ENCODE measurements around the gene ALDH5A1. TPM values are rescaled to one million over a fixed set of nuclear protein-coding genes. Genes with fewer than 3 reads are reported as not detected.

The ALDH5A1 gene
- total RNA-seq, 1 experiment from 2014 or later: 23.2 TPM

DNA sequence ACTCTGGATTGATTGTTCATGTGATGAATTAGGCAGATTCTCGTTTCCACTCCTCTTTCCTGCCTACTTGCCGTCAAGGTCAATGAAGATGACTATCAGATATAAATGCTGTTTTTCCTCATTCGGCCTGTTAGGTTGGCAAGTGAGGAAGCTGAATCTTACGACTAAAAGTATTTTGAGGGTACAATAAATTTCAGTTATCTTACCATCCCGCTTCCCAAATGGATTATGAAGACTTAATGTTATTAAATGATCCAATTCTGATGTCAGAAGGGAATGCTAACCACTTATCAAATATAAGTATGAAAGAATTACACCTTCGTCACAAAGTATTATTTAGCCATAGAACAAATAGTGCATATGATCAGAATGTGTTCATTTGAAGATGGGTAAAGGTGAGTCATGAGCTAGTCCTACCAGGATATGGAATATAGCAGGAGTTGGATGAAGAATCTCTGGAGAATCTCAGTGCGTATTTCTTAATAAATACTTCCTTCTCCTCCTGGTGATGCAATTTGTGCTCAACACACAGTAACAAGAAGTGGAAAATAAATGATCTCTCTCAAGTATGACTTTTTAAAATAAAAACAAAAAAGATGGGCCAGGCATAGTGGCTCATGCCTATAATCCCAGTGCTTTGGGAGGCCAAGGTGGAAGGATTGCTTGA is 10.0 kb upstream of the ALDH5A1 start:
- H3K27ac Mint-ChIP-seq (ENCODE audit: unreplicated experiment): no peak overlapping the region

DNA sequence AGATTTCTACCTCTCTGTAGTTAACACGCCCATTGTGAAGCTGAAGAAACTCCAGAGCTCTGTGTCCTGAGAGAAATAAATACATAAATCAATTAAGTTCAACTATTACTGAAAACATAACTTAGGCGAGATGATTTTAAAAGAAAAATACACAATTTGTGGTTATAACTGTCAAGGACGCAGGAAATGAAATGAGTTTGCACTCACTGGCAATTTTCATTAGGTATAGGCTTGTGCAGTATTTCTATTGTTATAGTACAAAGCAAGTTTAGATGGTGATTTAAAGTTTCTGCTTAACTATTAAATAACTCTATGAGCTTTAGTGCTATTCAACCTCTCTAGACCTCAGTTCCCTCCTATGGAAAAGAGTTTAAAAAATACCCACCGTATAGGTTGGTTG is 8.7 kb upstream of the ALDH5A1 start:
- no TSS peak for BruUV-seq (replicated peaks)
- peaks cover 6% of the 10 kb centered on the region for H3K4me1 Mint-ChIP-seq (ENCODE audit: low read depth, unreplicated experiment)
- intact Hi-C loops (cut with micrococcal nuclease; ENCODE audit: unreplicated experiment): no loop called here
- H3K27ac Mint-ChIP-seq (ENCODE audit: unreplicated experiment): no peak overlapping the region
- TF ChIP-seq, protein P1, sequence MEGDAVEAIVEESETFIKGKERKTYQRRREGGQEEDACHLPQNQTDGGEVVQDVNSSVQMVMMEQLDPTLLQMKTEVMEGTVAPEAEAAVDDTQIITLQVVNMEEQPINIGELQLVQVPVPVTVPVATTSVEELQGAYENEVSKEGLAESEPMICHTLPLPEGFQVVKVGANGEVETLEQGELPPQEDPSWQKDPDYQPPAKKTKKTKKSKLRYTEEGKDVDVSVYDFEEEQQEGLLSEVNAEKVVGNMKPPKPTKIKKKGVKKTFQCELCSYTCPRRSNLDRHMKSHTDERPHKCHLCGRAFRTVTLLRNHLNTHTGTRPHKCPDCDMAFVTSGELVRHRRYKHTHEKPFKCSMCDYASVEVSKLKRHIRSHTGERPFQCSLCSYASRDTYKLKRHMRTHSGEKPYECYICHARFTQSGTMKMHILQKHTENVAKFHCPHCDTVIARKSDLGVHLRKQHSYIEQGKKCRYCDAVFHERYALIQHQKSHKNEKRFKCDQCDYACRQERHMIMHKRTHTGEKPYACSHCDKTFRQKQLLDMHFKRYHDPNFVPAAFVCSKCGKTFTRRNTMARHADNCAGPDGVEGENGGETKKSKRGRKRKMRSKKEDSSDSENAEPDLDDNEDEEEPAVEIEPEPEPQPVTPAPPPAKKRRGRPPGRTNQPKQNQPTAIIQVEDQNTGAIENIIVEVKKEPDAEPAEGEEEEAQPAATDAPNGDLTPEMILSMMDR (IDR thresholded peaks at IDR 0.05; ENCODE audit: unreplicated experiment): no peak
- no peak for DNase-seq
- no peaks in the 10 kb centered on the region for H3K36me3 Mint-ChIP-seq (ENCODE audit: insufficient read depth, unreplicated experiment)
- no peaks in the 10 kb centered on the region for H3K27me3 Mint-ChIP-seq (ENCODE audit: unreplicated experiment)
- no peaks in the 10 kb centered on the region for H3K9me3 Mint-ChIP-seq (ENCODE audit: low read depth, unreplicated experiment)
- CTCF ChIA-PET: no interaction called here
- H3K4me3 Mint-ChIP-seq (ENCODE audit: low read depth, unreplicated experiment): no peak overlapping the region

More for the DNA sequence above, 10.0 kb upstream of the ALDH5A1 start:
- TF ChIP-seq, protein P1 (IDR thresholded peaks at IDR 0.05; ENCODE audit: unreplicated experiment): no peak
- H3K27me3 Mint-ChIP-seq (ENCODE audit: unreplicated experiment): no peaks in the 10 kb centered on the region
- CTCF ChIA-PET: no interaction called here
- H3K9me3 Mint-ChIP-seq (ENCODE audit: low read depth, unreplicated experiment): no peaks in the 10 kb centered on the region
- DNase-seq: no peak
- no peak overlapping the region for H3K4me3 Mint-ChIP-seq (ENCODE audit: low read depth, unreplicated experiment)
- H3K36me3 Mint-ChIP-seq (ENCODE audit: insufficient read depth, unreplicated experiment): no peaks in the 10 kb centered on the region
- intact Hi-C loops (cut with micrococcal nuclease; ENCODE audit: unreplicated experiment): no loop called here
- BruUV-seq (replicated peaks): no TSS peak
- H3K4me1 Mint-ChIP-seq (ENCODE audit: low read depth, unreplicated experiment): peaks cover 6% of the 10 kb centered on the region

DNA sequence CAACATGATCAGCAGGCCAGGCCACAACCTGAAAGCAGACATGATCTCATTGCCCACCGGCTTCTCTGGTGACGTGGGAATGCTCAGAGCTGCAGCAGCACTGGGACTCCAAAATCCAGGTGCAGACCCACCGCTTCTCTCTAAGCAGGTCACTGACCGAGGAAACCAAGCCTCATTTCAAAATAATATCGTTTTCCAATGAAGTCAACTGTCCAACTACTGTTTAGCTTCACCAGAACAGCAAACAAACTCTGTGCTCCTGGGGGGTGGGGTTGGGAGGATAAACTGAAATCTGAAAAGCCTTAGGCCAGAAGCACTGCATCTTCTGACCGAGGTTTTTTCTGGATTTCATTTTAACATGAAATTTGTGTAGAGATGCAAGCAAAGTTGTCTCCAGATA is 5.3 kb upstream of the ALDH5A1 start, which contains the start of gene GPLD1:
Gene GPLD1 (minus strand): TSS at position 109 of the 400 bp plus-strand sequence. CDS start 67 bp downstream, at position 42.
- intact Hi-C loops (cut with micrococcal nuclease; ENCODE audit: unreplicated experiment): no loop called here
- CTCF ChIA-PET: no interaction called here
- no peak within 1 kb of the TSS for H3K27ac Mint-ChIP-seq (ENCODE audit: unreplicated experiment)

DNA sequence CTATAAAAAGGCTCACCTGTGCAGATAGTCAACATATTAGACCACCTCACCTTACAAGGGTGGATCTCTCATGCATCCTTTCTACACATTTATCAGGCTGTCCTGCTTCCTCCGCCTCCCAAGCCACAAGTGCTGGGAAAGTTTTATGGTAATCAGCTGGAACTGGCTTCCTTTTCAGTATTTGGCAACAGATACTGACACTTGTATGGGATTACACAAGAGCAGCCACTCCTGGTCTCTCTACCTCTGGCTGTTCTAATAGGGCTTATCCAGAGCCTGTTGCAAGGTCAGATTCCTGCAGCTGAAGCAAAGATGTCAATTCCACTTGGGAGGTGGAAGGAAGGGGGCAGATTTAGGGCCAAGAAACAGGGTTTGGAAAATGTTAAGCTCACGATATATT is 4.9 kb upstream of the ALDH5A1 start:
- Mint-ChIP-seq H3K27ac (ENCODE audit: unreplicated experiment) (no peak overlapping the region), H3K9me3 (ENCODE audit: low read depth, unreplicated experiment) (no peaks in the 10 kb centered on the region), H3K27me3 (ENCODE audit: unreplicated experiment) (no peaks in the 10 kb centered on the region), H3K4me1 (ENCODE audit: low read depth, unreplicated experiment) (peaks cover 2% of the 10 kb centered on the region), H3K4me3 (ENCODE audit: low read depth, unreplicated experiment) (no peak overlapping the region), H3K36me3 (ENCODE audit: insufficient read depth, unreplicated experiment) (peaks cover 9% of the 10 kb centered on the region)
- intact Hi-C loops (cut with micrococcal nuclease; ENCODE audit: unreplicated experiment): no loop called here
- TF ChIP-seq, protein P1 (IDR thresholded peaks at IDR 0.05; ENCODE audit: unreplicated experiment): no peak
- no peak for DNase-seq
- no TSS peak for BruUV-seq (replicated peaks)
- CTCF ChIA-PET: no interaction called here

More for the DNA sequence above, 5.3 kb upstream of the ALDH5A1 start, which contains the start of gene GPLD1:
- Mint-ChIP-seq H3K9me3 (ENCODE audit: low read depth, unreplicated experiment) (no peaks in the 10 kb centered on the region), H3K27me3 (ENCODE audit: unreplicated experiment) (no peaks in the 10 kb centered on the region), H3K4me1 (ENCODE audit: low read depth, unreplicated experiment) (peaks cover 6% of the 10 kb centered on the region), H3K36me3 (ENCODE audit: insufficient read depth, unreplicated experiment) (peaks cover 5% of the 10 kb centered on the region), H3K4me3 (ENCODE audit: low read depth, unreplicated experiment) (no peak within 1 kb of the TSS)
- DNase-seq: no peak
- no TSS peak for BruUV-seq (replicated peaks)
- TF ChIP-seq, protein P1 (IDR thresholded peaks at IDR 0.05; ENCODE audit: unreplicated experiment): no peak
